GM12873 (cell line): ENCODE results near the gene IL1RAPL1.

Experiments used
- CTCF ChIP-seq: IDR thresholded peaks from 2 replicates; pipeline ENCODE4 v1.5.1; 2012; ENCODE audit warnings: low read depth, mild to moderate bottlenecking, moderate library complexity, low read length, control low read depth; ENCODE audit not compliant: insufficient read depth; ENCODE audit errors: missing control alignments

IL1RAPL1 gene

GRCh38 chrX:29560065-29560464 lies 972.8 kb downstream of the IL1RAPL1 start:
- TF ChIP-seq CTCF, result no peak

GRCh38 chrX:29561417-29561816 lies 974.2 kb downstream of the IL1RAPL1 start:
- TF ChIP-seq CTCF, result no peak

- no peak for TF ChIP-seq CTCF
Observed at GRCh38 chrX:29580560-29580959, 993.3 kb downstream of the IL1RAPL1 start.

GRCh38 chrX:29581223-29581622 lies 994.0 kb downstream of the IL1RAPL1 start:
- TF ChIP-seq CTCF, result no peak

GRCh38 chrX:29587107-29587506 lies 999.9 kb downstream of the IL1RAPL1 start:
- no peak for TF ChIP-seq CTCF

GRCh38 chrX:29590921-29591320 lies 1003.7 kb downstream of the IL1RAPL1 start:
- TF ChIP-seq CTCF, result no peak

GRCh38 chrX:29604381-29604780 lies 1017.1 kb downstream of the IL1RAPL1 start:
- TF ChIP-seq CTCF, result no peak
